Measurements from ENCODE around the gene RTN1. TPM values are rescaled to one million over a fixed set of nuclear protein-coding genes. Genes with fewer than 3 reads are reported as not detected.

RTN1 gene
- total and polyA plus RNA-seq, 2 donors from 2014 or later: 4.5 to 5.1 TPM

Small RNAs within 50 kb of the gene (microRNA-seq; reads per million reads assigned to microRNA genes)
- 2.0 reads per million for gene MIR5586

Other genes with a start within 250 kb of the RTN1 start
- not detected for gene LRRC9, start 49.4 kb upstream of the RTN1 start, total RNA-seq
- gene LRRC9, start 49.4 kb upstream of the RTN1 start, polyA plus RNA-seq (ENCODE audit: insufficient read depth, low read depth, low replicate concordance): not detected
- 44.9 TPM for gene PCNX4, start 221.1 kb upstream of the RTN1 start, total RNA-seq
- 25.1 TPM for gene PCNX4, start 221.1 kb upstream of the RTN1 start, polyA plus RNA-seq (ENCODE audit: insufficient read depth, low read depth, low replicate concordance)

Data from kidney (tissue), 2 donors.